ENCODE results near the gene GTPBP1. TPM values are rescaled to one million over a fixed set of nuclear protein-coding genes. Genes with fewer than 3 reads are reported as not detected.

Gene GTPBP1
- total RNA-seq, 1 donor from 2014 or later: 31.4 TPM

DNA sequence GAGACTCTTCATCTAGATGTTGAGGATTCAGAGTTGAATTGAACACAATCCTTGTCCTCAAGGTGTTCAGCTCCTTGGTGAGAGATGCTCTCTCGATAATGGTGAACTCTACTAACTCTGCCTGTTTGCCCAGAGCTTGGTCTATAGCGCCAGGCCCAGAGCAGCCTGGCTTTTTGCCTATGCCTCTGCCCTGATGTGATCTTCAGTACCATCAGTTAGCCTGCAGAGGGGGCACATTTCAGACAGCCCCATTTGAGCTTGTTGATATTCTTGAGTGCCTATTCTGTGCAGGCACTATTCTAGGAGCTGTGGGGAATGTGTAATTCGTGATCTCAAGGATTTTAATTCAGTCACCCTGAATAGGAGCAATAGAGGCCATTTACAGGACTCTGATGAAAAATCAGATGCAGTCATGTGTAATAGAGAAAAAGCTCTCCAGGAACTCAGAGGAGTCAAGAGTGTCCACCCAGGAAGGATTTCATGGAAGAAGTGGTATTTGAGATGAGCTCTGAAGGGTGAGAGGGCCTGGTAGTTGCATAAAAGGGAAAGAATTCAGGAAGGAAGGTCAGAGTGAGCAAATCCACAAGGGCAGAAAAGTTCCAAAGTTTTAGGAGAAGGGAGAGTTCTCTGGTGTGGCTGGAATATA is 19.3 kb downstream of the GTPBP1 start:
- DNase-seq (ENCODE audit: low read depth): peak; percentile 47

DNA sequence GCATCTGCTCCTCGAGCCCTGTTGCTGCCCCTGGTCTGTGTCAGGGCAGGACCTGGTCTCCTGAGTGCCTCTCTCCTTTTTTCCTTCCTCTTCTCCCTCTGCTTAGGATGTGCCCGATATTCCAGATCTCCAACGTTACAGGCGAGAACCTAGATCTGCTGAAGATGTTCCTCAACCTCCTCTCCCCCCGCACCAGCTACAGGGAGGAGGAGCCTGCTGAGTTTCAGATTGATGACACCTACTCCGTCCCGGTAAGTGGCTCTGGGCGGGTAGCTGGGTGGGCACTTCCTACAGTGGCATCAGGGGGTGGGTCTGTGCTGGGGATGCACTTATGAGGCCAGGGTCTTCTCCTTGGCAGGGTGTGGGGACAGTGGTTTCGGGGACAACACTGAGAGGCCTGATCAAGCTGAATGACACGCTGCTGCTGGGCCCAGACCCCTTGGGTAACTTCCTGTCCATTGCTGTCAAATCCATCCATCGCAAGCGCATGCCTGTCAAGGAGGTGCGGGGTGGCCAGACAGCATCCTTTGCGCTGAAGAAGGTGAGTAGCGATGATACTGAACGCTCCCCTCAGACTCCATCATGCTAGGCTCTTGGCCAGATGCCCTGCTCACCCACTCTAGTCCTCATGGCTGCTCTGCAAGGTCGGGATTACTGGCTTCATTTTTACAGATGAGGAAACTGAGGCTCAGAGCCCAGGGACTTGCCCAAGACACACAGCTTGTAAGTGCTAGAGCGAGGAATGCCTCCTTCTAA is 20.3 kb downstream of the GTPBP1 start:
- no peak for DNase-seq (ENCODE audit: low read depth)

GRCh38 chr22:38727123-38727522 is 21.4 kb downstream of the GTPBP1 start:
- DNase-seq (ENCODE audit: low read depth): no peak

DNA sequence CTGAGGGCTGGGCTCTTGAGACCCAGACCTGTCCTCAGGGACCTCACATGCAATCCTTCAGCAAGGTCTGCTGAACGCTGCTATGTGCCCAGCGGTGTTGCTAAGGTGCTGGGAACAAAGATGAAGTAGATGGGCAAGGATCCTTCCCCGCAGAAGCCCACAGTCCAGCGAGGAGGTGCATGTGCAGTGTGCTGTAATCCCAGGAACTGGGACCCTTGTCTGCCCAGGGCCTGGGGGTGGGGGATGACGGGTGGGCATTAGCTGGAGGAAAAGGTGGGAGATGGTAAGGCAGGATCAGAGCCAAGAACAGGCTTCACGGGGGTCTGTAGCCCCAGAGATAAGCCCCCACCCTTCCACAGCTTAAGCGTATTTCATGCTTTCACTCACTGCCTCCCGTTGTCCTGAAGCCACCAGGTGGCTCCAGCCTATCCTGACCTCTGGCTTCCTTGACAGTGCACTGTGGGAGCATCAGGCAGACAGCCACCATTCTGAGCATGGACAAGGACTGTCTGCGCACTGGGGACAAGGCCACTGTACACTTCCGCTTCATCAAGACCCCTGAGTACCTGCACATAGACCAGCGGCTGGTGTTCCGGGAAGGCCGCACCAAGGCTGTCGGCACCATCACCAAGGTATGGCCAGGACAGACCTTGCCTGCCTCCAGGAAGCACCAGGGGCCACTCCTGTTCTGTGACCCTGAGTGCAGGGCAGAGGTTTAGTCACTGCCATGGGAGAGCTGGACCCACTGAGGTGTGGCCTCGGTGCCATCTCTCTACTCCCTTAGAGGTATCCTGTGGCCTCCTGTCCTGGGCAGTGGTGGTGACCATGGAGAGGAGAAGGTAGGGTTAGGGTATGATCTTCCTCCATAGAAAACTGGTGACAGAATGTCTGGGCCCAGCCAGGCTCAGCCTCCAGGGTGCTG is 22.0 kb downstream of the GTPBP1 start:
- DNase-seq (ENCODE audit: low read depth): no peak

DNA sequence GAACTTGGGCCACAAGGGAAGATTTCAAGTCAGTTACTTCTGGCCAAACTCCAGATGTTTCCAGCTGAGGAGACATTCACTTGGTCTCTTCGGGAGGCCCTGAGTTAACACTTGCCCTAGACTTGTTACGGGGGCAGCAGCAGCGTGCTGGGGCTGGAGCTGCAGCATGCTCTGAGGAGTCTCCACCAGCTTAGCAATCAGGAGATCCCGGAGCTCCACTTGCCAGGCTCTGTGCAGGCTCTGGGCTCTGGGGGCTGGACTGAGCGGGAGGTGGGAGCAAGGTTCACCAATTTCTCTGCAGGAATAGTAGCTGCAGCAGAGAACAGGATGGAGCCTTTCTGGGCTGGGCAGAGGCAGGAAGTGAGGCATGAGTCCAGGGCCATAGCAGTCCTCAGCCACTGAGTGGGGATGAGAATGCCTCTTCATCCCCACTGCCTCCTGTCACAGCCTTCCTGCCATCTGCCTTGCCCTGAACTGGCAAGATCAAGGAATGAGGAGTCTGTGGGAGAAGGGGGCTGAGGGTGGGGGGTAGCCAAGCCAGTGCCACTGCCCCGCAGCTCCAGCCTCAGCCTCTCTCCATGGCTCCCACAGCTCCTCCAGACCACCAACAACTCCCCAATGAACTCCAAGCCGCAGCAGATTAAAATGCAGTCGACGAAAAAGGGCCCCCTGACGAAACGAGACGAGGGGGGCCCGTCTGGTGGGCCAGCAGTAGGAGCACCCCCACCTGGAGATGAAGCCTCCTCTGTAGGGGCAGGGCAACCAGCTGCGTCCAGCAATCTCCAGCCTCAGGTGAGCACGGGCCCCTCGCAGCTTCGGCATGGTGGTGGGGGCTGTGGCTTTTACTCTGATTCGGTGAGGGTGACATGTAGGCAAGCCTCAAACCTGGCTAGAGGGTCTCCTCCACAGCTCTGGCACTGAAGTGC is 23.4 kb downstream of the GTPBP1 start:
- no peak for DNase-seq (ENCODE audit: low read depth)

- DNase-seq (ENCODE audit: low read depth): no peak
These were observed 24.2 kb downstream of the GTPBP1 start for GRCh38 chr22:38729946-38730345.

DNA sequence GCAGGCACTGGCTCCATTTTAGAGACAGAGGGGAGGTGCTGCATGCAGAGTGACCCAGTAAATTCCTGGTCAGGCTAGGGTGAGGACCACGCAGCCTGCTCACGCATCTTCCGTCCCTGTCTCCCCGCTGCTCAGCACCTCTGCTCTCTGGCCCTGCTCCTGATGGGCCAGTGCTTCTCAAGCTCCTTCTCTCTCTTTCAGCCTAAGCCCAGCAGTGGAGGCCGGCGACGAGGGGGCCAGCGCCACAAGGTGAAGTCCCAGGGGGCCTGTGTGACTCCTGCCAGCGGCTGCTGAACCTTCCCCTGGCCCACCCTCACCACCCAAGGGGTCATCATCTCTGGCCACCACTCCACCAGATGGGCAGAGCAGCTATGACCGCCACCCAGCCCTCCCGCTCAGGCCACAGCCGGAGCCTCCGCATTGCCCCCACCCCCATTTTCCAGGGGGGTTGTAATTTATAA is 24.7 kb downstream of the GTPBP1 start:
- DNase-seq (ENCODE audit: low read depth): no peak

GRCh38 chr22:38731703-38732161 is 26.0 kb downstream of the GTPBP1 start:
- DNase-seq (ENCODE audit: low read depth): no peak

- DNase-seq (ENCODE audit: low read depth): peak; percentile 33
These were observed 26.6 kb downstream of the GTPBP1 start for GRCh38 chr22:38732251-38732815.

DNA sequence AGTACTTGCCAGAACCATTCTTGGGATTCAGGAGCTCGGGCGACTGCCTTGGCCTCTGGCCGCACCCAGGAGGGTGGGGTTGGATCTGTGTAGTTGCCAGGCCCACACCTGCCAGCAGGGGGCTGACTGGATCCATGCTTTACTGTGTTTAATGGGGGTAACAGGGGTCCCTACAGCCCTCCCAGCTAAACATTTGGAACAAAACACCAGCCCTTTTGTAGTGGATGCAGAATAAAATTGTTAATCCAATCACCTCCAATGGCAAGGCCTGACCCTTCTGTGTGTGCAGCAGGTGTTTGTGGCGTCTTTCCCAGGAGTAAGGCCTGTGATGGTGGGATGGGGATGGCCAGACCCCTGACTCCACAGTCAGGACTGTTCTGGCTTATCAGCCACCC is 27.6 kb downstream of the GTPBP1 start:
- peak; percentile 67 for DNase-seq (ENCODE audit: low read depth)

GRCh38 chr22:38733724-38734381 is 28.1 kb downstream of the GTPBP1 start:
- peak; percentile 98 for DNase-seq (ENCODE audit: low read depth)

- peak; percentile 82 for DNase-seq (ENCODE audit: low read depth)
These were observed 28.8 kb downstream of the GTPBP1 start for GRCh38 chr22:38734421-38735100.

GRCh38 chr22:38735126-38735464 is 29.4 kb downstream of the GTPBP1 start:
- no peak for DNase-seq (ENCODE audit: low read depth)

DNA sequence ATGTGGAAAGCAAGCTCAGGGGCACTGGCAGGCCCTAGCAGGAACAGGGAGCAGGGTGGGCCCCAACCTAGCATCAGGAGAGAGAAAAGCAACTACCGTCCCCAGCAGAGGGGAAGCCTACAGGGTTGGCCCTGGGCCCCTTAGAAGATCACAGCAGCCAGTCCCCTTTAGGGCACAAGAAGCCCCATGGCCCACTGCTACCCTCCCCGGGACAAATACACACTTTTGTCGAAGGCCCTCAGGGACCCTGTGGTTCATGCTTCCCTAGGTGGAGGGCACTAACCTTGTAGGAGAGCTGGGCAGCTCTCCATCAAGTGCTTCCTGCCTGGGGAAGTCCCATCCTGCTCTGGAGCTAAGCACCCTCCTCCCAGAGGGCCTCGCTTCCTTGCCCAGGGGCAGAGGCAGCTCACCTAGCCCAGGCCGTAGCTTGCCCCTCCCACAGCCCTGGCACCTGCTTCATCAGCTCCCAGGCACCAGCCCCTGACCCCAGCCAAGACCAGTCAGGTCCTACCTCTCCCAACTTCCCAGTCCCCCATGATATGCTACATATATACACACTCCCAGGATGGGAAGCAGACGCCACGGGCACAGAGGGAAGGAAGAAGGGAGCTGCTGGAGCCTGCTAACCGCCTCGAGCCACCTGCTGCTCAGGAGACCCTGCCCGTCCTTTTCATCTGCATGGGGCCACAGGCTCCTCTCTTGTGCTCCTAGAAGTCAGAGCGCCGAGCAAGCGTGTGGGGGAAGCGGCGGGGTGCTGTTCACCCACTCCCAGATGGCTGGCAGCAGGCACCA is 29.9 kb downstream of the GTPBP1 start:
- DNase-seq (ENCODE audit: low read depth): no peak

DNA sequence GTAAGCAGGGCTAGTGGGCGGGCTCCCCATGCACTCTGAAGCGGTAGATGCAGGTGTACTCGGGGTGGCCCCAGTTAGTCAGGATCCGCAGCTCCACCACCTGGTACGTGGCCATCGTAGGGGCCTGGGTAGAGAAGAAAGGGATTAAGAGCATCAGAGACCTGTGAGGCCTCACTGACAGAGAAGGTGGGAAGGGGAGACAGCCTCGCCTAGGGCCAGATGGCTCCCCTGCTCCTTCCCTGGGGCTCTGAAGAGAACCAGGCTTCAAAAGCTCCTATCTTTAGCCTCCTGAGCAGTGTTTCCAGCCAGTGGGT is 30.5 kb downstream of the GTPBP1 start:
- no peak for DNase-seq (ENCODE audit: low read depth)

DNA sequence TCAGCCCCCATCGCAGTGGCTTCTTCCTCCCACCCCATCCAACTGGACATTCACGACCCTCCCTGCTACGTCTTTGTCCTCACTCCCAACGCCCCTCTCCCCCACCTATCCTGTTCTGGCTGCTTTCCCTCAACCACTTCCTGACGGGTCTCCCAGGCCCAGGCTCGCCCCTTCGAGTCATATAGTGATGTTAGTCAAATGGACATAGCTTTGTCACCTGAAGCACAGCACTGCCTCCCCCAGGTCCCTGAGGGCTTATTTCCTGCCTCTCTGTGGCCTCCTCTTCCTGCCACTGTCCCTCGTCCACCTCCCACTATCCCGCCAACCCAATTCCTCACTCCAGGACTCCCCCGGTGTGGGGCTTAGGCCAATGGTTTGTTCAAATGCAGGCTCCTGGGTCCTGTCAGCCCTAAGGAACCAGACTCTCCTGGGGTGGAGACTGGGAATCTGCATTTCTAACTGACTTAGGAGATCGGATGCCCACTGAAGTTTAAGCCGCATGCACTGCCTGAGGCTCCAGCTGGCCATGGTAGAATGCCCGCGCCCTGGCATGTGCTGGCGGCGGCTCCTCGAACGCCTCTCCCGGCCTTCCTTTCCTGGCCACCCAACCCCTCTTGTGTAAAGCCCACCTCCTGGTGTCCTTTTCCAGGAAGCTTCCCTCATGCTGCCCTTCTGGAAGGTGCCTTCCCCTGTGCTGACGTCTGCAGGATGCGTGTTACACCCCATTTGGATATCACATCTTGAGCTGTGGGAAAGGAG is 31.7 kb downstream of the GTPBP1 start:
- no peak for DNase-seq (ENCODE audit: low read depth)

DNA sequence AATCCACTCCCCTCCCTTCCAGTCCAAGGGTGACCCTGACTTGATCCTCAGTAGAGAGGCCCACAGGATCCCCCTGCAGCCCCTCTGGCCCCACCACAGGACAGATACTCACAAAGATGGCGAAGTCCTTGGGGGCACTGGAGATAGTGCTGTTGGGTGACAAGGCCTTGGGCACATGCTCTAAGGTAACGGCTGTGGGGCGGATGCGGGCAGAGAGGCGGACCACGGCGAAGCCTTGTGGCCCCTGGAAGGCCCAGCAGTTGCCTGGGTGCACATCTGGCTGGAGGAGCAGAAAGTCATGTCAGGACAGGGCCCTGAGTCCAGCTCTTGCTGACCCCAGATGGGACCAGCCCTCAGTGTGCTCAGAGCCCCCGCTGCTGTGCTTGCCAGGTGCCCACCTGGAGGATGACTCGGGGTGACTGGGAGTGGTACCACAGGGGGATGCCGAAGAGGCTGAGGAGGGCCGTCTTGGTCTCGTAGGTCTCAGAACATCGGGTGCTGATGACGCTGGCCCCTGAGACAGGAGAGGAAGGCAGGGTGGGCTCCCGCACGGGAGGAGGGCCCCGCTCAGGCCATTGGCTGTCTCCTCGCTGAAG is 32.8 kb downstream of the GTPBP1 start:
- no peak for DNase-seq (ENCODE audit: low read depth)
